Measurements from ENCODE around the gene SYNE1.

The SYNE1 gene

GRCh38 chr6:152184573-152184916 lies 452.6 kb downstream of the SYNE1 start:
- DNase-seq (ENCODE audit: low spot score) = no peak

- DNase-seq (ENCODE audit: low spot score) = no peak
Measured at GRCh38 chr6:152180601-152181000, 456.6 kb downstream of the SYNE1 start.

- no peak for DNase-seq (ENCODE audit: low spot score)
Measured at GRCh38 chr6:152176268-152176667, 460.9 kb downstream of the SYNE1 start.

- DNase-seq (ENCODE audit: low spot score) = no peak
Measured at GRCh38 chr6:152173957-152174356, 463.2 kb downstream of the SYNE1 start.

- DNase-seq (ENCODE audit: low spot score) = no peak
Measured at GRCh38 chr6:152173321-152173720, 463.8 kb downstream of the SYNE1 start.

GRCh38 chr6:152170702-152171667 lies 466.2 kb downstream of the SYNE1 start:
- DNase-seq (ENCODE audit: low spot score) = no peak

- DNase-seq (ENCODE audit: low spot score) = no peak
Measured at GRCh38 chr6:152170313-152170701, 466.9 kb downstream of the SYNE1 start.

- DNase-seq (ENCODE audit: low spot score) = no peak
Measured at GRCh38 chr6:152167641-152168603, 469.2 kb downstream of the SYNE1 start.

GRCh38 chr6:152166897-152167296 lies 470.3 kb downstream of the SYNE1 start:
- DNase-seq (ENCODE audit: low spot score) = no peak

GRCh38 chr6:152166497-152166896 lies 470.7 kb downstream of the SYNE1 start:
- DNase-seq (ENCODE audit: low spot score) = no peak

GRCh38 chr6:152164957-152165356 lies 472.2 kb downstream of the SYNE1 start:
- DNase-seq (ENCODE audit: low spot score) = no peak

GRCh38 chr6:152161501-152161900 lies 475.7 kb downstream of the SYNE1 start:
- DNase-seq (ENCODE audit: low spot score) = no peak

- no peak for DNase-seq (ENCODE audit: low spot score)
Measured at GRCh38 chr6:152160346-152160745, 476.8 kb downstream of the SYNE1 start.

- no peak for DNase-seq (ENCODE audit: low spot score)
Measured at GRCh38 chr6:152155792-152156191, 481.4 kb downstream of the SYNE1 start.

- no peak for DNase-seq (ENCODE audit: low spot score)
Measured at GRCh38 chr6:152154559-152155356, 482.4 kb downstream of the SYNE1 start.

GRCh38 chr6:152151920-152152319 lies 485.2 kb downstream of the SYNE1 start:
- DNase-seq (ENCODE audit: low spot score) = no peak

GRCh38 chr6:152150196-152150595 lies 487.0 kb downstream of the SYNE1 start:
- no peak for DNase-seq (ENCODE audit: low spot score)

- no peak for DNase-seq (ENCODE audit: low spot score)
Measured at GRCh38 chr6:152148412-152148811, 488.8 kb downstream of the SYNE1 start.

GRCh38 chr6:152147269-152147668 lies 489.9 kb downstream of the SYNE1 start:
- DNase-seq (ENCODE audit: low spot score) = no peak

GRCh38 chr6:152146385-152146784 lies 490.8 kb downstream of the SYNE1 start:
- no peak for DNase-seq (ENCODE audit: low spot score)

GRCh38 chr6:152143359-152143758 lies 493.8 kb downstream of the SYNE1 start:
- DNase-seq (ENCODE audit: low spot score) = no peak

GRCh38 chr6:152142105-152142504 lies 495.1 kb downstream of the SYNE1 start:
- no peak for DNase-seq (ENCODE audit: low spot score)
